ENCODE measurements around the gene PDZD7.
A peak's percentile ranks its signal among the peaks of the same experiment; 100 is the strongest.

PDZD7 gene

DNA sequence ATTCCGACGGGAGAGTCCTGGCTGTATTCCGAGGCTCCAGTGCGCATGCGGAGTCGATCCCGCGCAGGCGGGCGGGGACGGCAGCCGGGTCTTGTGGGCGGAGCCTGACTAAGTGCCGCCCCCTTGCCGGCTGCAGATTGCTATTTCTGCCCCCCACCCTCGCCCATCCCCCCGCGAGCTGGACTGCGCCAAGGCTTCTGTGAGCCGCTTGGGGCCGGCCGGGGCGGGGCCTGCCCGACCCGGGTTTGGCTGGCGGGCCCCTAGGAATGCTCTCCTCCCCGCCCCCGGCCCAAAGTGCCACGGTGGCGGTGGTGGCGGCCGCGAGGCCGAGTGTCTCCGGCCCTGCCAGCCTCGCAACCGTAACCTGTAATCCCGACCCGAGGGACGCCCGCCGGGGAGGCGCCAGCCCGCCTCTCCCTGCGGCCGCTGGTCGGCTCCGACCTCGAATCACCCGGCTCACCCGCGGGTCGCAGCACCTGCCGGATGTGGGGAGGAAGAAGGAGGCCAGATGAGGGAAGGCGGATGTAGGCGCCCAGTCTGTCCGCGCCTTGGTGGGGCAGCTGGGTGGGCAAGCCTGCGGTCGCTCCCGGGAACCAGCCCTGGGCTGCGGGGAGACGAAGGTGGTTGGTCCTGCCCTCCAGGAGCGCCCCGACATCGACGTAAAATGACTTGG lies 30.2 kb upstream of the PDZD7 start:
- peak; percentile 98 for DNase-seq

- peak; percentile 88 for DNase-seq
These were observed 29.4 kb upstream of the PDZD7 start for GRCh38 chr10:101060036-101060950.

GRCh38 chr10:101056365-101057151 lies 25.6 kb upstream of the PDZD7 start:
- DNase-seq = no peak

GRCh38 chr10:101055411-101055810 lies 24.5 kb upstream of the PDZD7 start:
- DNase-seq = no peak

GRCh38 chr10:101054876-101055275 lies 23.9 kb upstream of the PDZD7 start:
- DNase-seq = no peak

DNA sequence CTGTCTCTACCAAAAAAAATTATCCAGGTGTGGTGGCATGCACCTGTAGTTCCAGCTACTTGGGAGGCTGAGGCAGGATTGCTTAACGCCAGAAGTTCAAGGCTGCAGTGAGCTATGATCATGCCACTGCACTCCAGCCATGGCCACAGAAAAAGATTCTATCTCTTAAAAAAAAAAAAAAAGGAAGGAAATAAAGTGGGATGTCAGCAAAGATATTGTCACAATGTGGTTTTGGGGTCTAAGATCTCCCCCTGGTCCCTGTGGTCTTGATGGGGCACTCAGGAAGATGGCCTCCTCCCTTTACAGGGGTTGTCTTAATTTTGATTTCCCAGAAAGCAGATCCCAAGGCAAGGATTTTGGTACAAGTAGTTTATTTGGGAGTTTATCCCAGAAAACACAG lies 23.4 kb upstream of the PDZD7 start:
- DNase-seq = no peak

GRCh38 chr10:101053516-101053915 lies 22.6 kb upstream of the PDZD7 start:
- no peak for DNase-seq

- no peak for DNase-seq
These were observed 21.4 kb upstream of the PDZD7 start for GRCh38 chr10:101052285-101052684.

GRCh38 chr10:101050208-101051069 lies 19.5 kb upstream of the PDZD7 start:
- peak; percentile 78 for DNase-seq

DNA sequence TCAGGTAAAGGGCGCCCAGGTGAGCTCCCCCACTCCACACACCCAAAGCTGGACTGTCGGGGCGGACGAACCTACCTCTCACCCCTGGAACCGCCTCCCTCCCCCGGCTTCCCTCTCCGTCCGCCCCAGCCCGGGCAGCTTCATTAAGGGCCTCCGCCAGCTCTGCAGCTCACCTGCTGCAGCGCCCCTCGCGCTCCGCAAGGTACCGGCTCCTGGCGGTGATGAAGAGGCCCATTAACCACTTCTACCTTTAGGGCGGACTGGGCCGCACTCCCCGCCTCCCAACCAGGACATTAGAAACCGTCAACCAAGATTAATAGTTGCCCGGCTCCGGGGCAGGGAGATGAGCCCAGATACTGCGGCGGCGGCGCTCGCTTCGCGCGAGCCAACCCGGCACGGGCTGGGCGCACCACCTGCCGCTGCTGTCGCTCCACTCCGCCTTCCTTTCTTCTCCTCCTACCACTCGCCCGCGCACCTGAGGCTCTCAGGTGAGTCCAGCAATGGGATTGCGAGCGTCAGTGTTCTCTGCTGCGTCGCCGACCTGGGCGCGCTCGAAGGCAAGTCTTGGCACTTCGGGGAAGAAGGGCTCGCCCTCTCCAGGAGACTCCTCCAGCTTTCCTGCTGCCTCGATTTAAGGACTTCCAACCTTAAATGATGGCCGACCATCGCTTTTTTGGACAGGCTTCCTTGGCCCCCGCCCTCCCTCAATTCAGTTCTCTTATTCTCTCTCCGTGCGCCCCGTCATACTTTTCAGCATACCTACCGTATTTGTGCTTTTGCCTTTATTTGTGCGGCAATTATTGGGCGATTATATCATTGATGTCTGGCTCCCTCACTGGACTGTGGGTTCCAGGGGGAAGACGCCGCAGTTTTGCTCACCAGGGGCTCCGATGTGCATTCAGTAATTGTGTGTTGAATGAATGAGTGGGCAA lies 17.3 kb upstream of the PDZD7 start:
- no peak for DNase-seq

DNA sequence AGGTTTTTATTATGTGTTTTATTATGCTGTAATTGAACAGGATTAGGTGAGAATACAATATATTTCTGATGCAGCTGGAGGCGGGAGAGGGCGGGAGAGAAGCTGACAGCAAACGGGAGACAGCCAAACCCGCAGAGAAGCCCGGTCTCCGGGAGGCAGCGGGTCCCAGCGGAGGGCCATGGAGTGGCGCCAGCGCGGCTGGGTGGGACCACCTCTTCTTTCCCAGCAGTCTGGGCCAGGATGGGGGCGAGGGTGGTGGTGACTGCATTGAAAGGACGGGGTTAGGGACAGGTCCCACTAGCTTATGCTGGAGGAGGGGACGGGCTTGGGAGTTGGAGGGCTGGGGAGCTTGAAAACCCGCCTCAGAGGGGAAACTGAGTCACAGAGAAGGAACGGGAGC lies 16.3 kb upstream of the PDZD7 start:
- no peak for DNase-seq

DNA sequence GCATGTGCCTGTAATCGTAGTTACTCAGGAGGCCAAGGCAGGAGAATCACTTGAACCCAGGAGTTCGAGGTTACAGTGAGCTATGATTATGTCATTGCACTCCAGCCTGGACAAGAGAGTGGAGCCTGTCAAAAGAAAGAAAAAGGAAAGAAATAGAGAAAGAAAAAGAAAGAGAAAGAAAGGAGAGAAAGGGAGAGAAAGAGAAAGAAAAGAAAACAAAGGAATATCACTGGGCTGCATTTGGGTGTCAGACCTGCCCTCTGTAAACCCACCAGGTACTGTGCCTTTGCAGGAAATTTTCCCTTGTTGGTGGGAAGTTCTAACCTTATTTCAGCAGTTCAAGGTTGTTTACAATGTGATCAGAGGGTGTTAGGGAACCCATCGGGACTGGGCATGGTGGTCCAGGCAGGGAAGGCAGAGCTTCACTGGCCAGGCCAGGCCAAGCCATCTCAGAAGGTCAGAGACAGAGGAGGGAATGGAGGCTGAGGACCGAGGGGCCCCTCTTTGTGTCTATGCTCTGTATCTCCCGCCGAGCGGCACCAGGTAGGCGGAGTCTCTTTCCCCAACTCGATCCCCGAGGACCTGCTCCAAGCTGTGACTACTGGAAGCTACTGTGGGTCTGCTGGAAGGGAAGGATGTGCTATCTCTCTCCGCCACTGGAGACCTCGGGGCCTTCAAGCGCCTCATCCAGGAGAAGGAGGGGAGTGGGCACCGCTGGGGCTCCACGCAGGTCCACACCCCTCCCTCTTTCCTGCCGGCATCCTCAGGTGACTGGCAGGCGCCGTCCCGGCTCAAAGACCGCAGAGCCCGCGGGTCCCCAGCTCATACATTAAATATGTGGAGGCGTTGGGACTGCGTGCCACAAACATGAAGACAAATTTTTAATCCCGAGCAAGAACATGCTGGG lies 15.7 kb upstream of the PDZD7 start:
- DNase-seq = no peak

DNA sequence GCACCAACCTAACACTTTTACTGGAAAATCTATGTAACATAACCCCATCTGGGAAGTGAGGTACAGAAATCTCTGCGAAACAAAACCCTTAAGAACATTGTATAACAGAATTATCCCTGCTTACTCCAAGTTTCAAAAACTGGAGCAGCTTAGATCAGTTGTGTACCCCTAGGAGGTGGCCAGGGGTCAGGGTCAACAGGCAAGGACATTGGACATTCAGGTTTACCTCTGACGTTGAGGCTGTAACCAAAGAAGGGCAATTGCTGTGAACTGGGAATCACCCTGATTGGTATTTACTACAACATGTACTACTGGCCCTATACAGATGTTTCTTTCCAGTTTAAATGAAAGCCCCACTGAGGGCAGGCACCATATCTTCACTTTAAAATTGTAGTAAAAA lies 13.2 kb upstream of the PDZD7 start:
- no peak for DNase-seq

- DNase-seq = no peak
These were observed 12.4 kb upstream of the PDZD7 start for GRCh38 chr10:101043363-101043707.

DNA sequence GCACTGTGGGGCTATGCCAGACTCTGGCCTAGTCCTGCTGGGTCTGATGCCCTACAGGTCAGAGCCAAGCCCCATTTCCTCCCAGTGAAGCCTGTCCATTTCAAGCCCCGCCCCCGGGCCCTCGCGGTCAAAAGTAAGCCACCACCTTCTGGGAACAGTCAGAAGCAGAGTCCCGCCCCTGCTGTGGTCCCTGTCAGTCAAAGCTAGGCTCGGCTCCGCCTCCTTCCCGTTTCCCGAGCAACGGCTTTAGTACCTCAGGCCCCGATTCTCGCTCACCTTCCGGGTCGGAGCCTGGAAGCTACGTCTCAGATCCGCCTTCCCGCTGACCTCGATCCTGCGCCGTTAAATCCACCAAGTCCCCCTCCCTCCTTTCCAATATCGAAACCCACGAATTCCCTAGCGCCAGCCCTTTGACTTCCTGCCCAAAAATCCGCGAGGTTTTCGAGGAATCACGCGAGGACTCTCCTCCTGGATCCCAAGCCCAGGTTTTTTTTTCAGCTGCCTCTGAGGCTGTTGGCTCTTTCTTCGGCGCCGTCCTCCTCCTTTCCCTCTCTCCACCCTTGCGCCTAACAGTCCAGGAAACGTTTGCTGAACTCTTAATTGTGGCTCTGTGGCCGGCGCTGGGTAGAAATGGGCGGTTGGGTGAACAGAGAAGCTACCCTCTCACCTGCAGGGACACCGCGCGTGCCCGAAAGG lies 11.9 kb upstream of the PDZD7 start:
- DNase-seq = peak; percentile 91

DNA sequence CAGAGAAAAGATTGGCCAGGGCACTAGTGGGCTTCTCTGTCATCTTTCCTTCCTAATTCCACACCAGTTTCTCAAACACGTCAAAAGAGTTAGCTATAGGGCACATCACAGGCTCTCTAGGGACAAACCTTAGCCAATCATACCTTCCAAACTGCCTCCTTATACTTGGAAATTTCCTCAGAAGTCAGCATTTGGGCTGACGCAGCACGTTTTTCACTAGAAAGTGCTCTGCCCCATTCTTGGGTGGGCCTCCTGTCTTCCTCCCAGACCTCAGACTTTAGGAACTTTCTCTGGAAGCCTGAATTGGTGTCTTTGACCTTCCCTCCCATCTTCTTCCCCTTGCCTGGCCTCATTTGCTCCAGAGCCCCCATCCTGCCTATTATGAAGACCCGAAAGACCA lies 11.2 kb upstream of the PDZD7 start:
- no peak for DNase-seq

DNA sequence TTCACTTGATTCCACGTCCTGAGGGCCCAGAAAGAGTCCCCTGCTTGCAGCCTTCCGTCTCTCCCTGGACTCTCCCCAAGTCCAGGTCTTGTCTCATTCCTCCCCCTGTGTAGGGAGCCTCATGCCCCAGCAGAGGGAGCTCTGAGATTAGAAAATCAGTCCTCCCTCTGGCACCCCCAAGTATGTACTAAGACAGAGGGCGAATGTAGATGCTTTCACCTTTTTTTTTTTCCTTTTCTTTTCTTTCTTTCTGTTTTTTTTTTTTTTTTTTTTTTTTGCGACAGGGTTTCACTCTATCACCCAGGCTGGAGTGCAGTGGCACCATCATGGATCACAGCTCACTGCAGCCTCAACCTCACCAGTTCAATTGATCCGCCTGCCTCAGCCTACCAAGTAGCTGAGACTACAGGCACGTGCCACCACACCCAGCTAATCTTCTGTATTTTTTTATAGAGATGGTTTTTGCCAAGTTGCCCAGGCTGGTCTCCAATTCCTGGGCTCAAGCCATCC lies 10.4 kb upstream of the PDZD7 start:
- peak; percentile 81 for DNase-seq

DNA sequence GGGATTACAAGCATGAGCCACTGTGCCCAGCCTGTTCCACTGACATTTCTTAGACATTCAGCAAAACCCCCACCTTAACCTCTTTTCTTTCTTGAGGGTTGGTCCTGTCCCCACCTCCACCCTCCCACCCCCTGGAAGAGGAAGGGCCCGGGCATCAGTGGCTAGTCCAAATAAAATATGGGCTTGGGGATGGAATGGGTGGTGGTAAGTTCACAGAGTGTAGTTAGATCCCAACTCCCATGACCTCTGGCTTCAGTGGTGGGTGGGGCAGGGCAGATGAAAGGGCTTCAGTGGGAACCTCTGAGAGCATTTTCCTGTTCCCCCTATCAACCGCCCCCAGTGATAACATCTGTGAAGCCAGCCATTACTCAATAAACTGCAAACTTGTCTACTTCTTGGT lies 9.9 kb upstream of the PDZD7 start:
- DNase-seq = no peak

DNA sequence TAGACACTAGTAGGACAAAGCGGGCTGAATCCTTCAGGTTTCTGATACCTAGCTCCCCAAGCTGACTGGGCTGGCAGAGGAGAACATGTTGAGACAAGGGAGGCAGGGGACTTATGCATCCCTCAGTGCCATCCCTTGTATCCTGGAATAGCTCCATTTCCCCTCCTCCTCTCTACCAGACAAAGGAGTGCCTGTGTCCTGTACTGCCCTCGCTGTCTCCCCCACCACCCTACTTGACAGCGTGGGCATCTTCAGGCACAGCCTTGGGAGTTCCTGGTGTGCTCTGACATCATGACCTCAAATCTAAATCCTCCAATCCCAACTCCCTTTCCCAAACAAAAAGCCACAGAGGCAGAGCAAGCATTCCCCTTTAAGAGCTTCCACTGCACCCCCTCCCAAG lies 9.1 kb upstream of the PDZD7 start:
- DNase-seq = no peak

GRCh38 chr10:101038484-101038883 lies 7.6 kb upstream of the PDZD7 start:
- no peak for DNase-seq

Data from right forelimb (tissue), 1 donor.